ENCODE measurements around the gene KRT9. TPM values are rescaled to one million over a fixed set of nuclear protein-coding genes. Genes with fewer than 3 reads are reported as not detected.

Gene KRT9
- total RNA-seq, 3 donors from 2014 or later (not counting 1 experiment from before 2014, with no cell fraction given): not detected

DNA sequence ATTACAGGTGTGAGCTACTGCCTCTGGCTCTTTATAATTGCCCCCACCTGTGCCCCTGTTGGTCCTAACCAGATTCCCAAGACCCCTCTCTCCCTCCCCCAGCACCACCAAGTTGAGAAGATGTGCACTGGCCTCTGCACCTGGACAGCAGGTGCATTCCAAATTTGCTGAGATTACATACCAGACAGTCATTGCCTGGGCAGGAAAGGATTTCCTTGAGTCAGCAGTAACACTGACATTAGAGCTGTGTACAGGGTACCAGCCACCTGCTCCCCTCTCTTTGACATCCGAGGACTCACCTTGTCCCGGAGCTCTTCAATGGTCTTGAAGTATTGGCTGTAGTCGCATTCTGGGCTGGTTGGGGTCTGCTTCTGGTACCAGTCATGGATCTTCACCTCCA is 53.8 kb downstream of the KRT9 start:
- no peaks in the 10 kb centered on the region for H3K4me1 Mint-ChIP-seq
- Histone ChIP-seq H3K27ac (ENCODE audit: low read length) (no peak overlapping the region), H3K9me3 (ENCODE audit: control insufficient read depth, insufficient read depth, low read length) (no peaks in the 10 kb centered on the region), H3K4me3 (ENCODE audit: low read length) (no peak overlapping the region), H3K27me3 (ENCODE audit: control insufficient read depth, insufficient read depth, low read length) (no peaks in the 10 kb centered on the region), H3K4me1 (ENCODE audit: control insufficient read depth, insufficient read depth, low read length) (peaks cover under 1% of the 10 kb centered on the region), H3K36me3 (ENCODE audit: control insufficient read depth, insufficient read depth, low read length) (no peaks in the 10 kb centered on the region)
- H3K27ac Mint-ChIP-seq: no peak overlapping the region
- H3K9me3 Mint-ChIP-seq: no peaks in the 10 kb centered on the region
- H3K27me3 Mint-ChIP-seq (ENCODE audit: low read depth in 2 of 2): peaks cover 0 to 2% of the 10 kb centered on the region in 2 donors
- no peak overlapping the region for H3K4me3 Mint-ChIP-seq
- ATAC-seq (no peak), DNase-seq (no peak)
- no peak for TF ChIP-seq CTCF (IDR thresholded peaks at IDR 0.05)
- intact Hi-C loops (cut with micrococcal nuclease): no loop called here
- 81% methylated on average over 3 of the region's 3 CpGs for WGBS (ENCODE audit: insufficient coverage)
- no peaks in the 10 kb centered on the region for H3K36me3 Mint-ChIP-seq

- no peak overlapping the region for H3K4me3 Mint-ChIP-seq
- intact Hi-C loops (cut with micrococcal nuclease): no loop called here
- no peaks in the 10 kb centered on the region for H3K36me3 Mint-ChIP-seq
Observed at GRCh38 chr17:41516830-41517283, 55.0 kb downstream of the KRT9 start.

GRCh38 chr17:41516147-41516829 is 55.6 kb downstream of the KRT9 start:
- Mint-ChIP-seq H3K27me3 (ENCODE audit: low read depth in 2 of 2) (peaks cover 0 to 2% of the 10 kb centered on the region in 2 donors), H3K36me3 (no peaks in the 10 kb centered on the region), H3K4me1 (no peaks in the 10 kb centered on the region), H3K4me3 (no peak overlapping the region), H3K9me3 (no peaks in the 10 kb centered on the region), H3K27ac (no peak overlapping the region)
- TF ChIP-seq CTCF (IDR thresholded peaks at IDR 0.05): no peak
- no peak overlapping the region for H3K4me3 ChIP-seq (ENCODE audit: low read length)
- intact Hi-C loops (cut with micrococcal nuclease): no loop called here
- ATAC-seq (no peak), DNase-seq (no peak)
- H3K36me3 ChIP-seq (ENCODE audit: control insufficient read depth, insufficient read depth, low read length): no peaks in the 10 kb centered on the region
- H3K9me3 ChIP-seq (ENCODE audit: control insufficient read depth, insufficient read depth, low read length): no peaks in the 10 kb centered on the region
- peaks cover 5% of the 10 kb centered on the region for H3K4me1 ChIP-seq (ENCODE audit: control insufficient read depth, insufficient read depth, low read length)
- no peak overlapping the region for H3K27ac ChIP-seq (ENCODE audit: low read length)
- 87% methylated on average over 13 of the region's 14 CpGs for WGBS (ENCODE audit: insufficient coverage)
- H3K27me3 ChIP-seq (ENCODE audit: control insufficient read depth, insufficient read depth, low read length): no peaks in the 10 kb centered on the region

More at GRCh38 chr17:41516830-41517283, 55.0 kb downstream of the KRT9 start:
- no peaks in the 10 kb centered on the region for H3K9me3 ChIP-seq (ENCODE audit: control insufficient read depth, insufficient read depth, low read length)
- no peak overlapping the region for H3K4me3 ChIP-seq (ENCODE audit: low read length)
- TF ChIP-seq CTCF (IDR thresholded peaks at IDR 0.05): no peak
- no peak overlapping the region for H3K27ac ChIP-seq (ENCODE audit: low read length)
- no peak for ATAC-seq
- H3K4me1 Mint-ChIP-seq: no peaks in the 10 kb centered on the region
- no peak for DNase-seq
- H3K27me3 Mint-ChIP-seq (ENCODE audit: low read depth in 2 of 2): peaks cover 0 to 2% of the 10 kb centered on the region in 2 donors
- no peaks in the 10 kb centered on the region for H3K36me3 ChIP-seq (ENCODE audit: control insufficient read depth, insufficient read depth, low read length)
- 91% methylated on average over 14 of the region's 14 CpGs for WGBS (ENCODE audit: insufficient coverage)
- no peaks in the 10 kb centered on the region for H3K9me3 Mint-ChIP-seq
- H3K27ac Mint-ChIP-seq: no peak overlapping the region
- no peaks in the 10 kb centered on the region for H3K27me3 ChIP-seq (ENCODE audit: control insufficient read depth, insufficient read depth, low read length)
- H3K4me1 ChIP-seq (ENCODE audit: control insufficient read depth, insufficient read depth, low read length): peaks cover 5% of the 10 kb centered on the region

Other genes with a start within 250 kb of the KRT9 start
- not detected for gene KRT33A, start 221.2 kb downstream of the KRT9 start, total RNA-seq
- not detected for gene KRT33B, start 202.2 kb downstream of the KRT9 start, total RNA-seq
- not detected for gene KRT34, start 189.8 kb downstream of the KRT9 start, total RNA-seq
- gene KRT31, start 174.5 kb downstream of the KRT9 start, total RNA-seq: not detected
- gene KRT37, start 147.5 kb downstream of the KRT9 start, total RNA-seq: not detected
- not detected for gene KRT38, start 131.1 kb downstream of the KRT9 start, total RNA-seq
- not detected for gene KRT32, start 104.7 kb downstream of the KRT9 start, total RNA-seq
- gene KRT35, start 90.9 kb downstream of the KRT9 start, total RNA-seq: not detected
- not detected for gene KRT36, start 82.1 kb downstream of the KRT9 start, total RNA-seq
- gene KRT13, start 66.4 kb downstream of the KRT9 start, total RNA-seq: not detected
- not detected for gene KRT15, start 53.2 kb downstream of the KRT9 start, total RNA-seq
- gene KRT19, start 43.8 kb downstream of the KRT9 start, total RNA-seq: not detected
- not detected for gene KRT14, start 14.8 kb upstream of the KRT9 start, total RNA-seq
- gene KRT16, start 40.7 kb upstream of the KRT9 start, total RNA-seq: not detected
- not detected for gene KRT17, start 52.5 kb upstream of the KRT9 start, total RNA-seq
- 1,000 to 10,000 TPM; 2,034 to 2,368 (median 2,279) TPM for gene EIF1, start 116.8 kb upstream of the KRT9 start, total RNA-seq
- not detected for gene GAST, start 140.3 kb upstream of the KRT9 start, total RNA-seq
- gene HAP1, start 162.6 kb upstream of the KRT9 start, total RNA-seq: not detected
- 10 to 100 TPM in 1 of 3 donors, 1 to 10 TPM in 2; 1.8 to 12.1 (median 2.0) TPM for gene JUP, start 214.7 kb upstream of the KRT9 start, total RNA-seq
- gene P3H4, start 239.9 kb upstream of the KRT9 start, total RNA-seq: 1 to 10 TPM; 6.9 to 8.9 (median 7.5) TPM
- gene FKBP10, start 240.9 kb upstream of the KRT9 start, total RNA-seq: 1 to 10 TPM; 5.6 to 8.8 (median 6.0) TPM

All from natural killer cell (primary cell).